Choroid plexus epithelial cell (primary cell): Measurements from ENCODE around the gene LRP1.
A peak's percentile ranks its signal among the peaks of the same experiment; 100 is the strongest.

Experiments used
- DNase-seq: peaks from one replicate; pipeline ENCODE4 v3.0.0-alpha.2; 2010; ENCODE audit warnings: low read depth
- H3K4me3 ChIP-seq: 2 replicates; pipeline ENCODE4 v1.5.1; 2011; ENCODE audit warnings: low read depth, mild to moderate bottlenecking, control low read depth, low read length, moderate library complexity
- CTCF ChIP-seq: conservative IDR thresholded peaks from 2 replicates; pipeline ENCODE4 v1.5.1; 2011; ENCODE audit warnings: low read depth, mild to moderate bottlenecking, control low read depth, inconsistent platforms, low read length, moderate library complexity

Gene LRP1

GRCh38 chr12:57087010-57087690 is 41.1 kb upstream of the LRP1 start:
- TF ChIP-seq CTCF, result no peak
- peak overlapping the region; percentile 69 for H3K4me3 ChIP-seq
- peak; percentile 93 for DNase-seq

GRCh38 chr12:57087691-57088353 is 40.5 kb upstream of the LRP1 start:
- peak; percentile 95 for DNase-seq
- TF ChIP-seq CTCF, result no peak
- H3K4me3 ChIP-seq, result peak overlapping the region; percentile 69

- H3K4me3 ChIP-seq, result peak within 1 kb of the TSS; percentile 93
- peak; percentile 99 for DNase-seq
- TF ChIP-seq CTCF, result no peak
Observed at GRCh38 chr12:57088354-57089270, 39.7 kb upstream of the LRP1 start, which contains the start of gene NAB2. TSS of gene NAB2 (plus strand) at chr12:57089114. CDS start at chr12:57089272, 158 bp downstream.

- no peak for TF ChIP-seq CTCF
- DNase-seq, result peak; percentile 63
- peak overlapping the region; percentile 93 for H3K4me3 ChIP-seq
Observed at GRCh38 chr12:57089271-57090245, 38.7 kb upstream of the LRP1 start.

GRCh38 chr12:57090490-57090889 is 37.8 kb upstream of the LRP1 start:
- no peak for TF ChIP-seq CTCF
- H3K4me3 ChIP-seq, result peak overlapping the region; percentile 93

More at GRCh38 chr12:57090490-57090889, 37.8 kb upstream of the LRP1 start:
- DNase-seq, result no peak
